Gastrocnemius medialis (tissue), 4 donors: ENCODE results near the gene SLC6A8. TPM values are rescaled to one million over a fixed set of nuclear protein-coding genes. Genes with fewer than 3 reads are reported as not detected.

Experiments
- ATAC-seq, 2 donors: fragments of 150-250 bp; one replicate each; pipeline ENCODE4 v1.9.1; 2016
- DNase-seq, 2 donors: peaks; one replicate each; pipeline ENCODE4 v3.0.0-alpha.2; 2019
- H3K27ac ChIP-seq, 4 donors: fragments of 200-600 bp; sonication (generic); 1 replicate in 1 of 4; 2 replicates in 3 of 4; pipeline ENCODE4 v1.5.1; 2016 to 2018; ENCODE audit warnings: mild to moderate bottlenecking in 2 of 4, moderate library complexity in 1 of 4
- H3K27me3 ChIP-seq, 3 donors: fragments of 200-600 bp; sonication (generic) in 2 of 3; 1 replicate in 1 of 3; 2 replicates in 2 of 3; pipeline versions ENCODE4 v1.5.1 to v1.6.0; 2016 to 2019; ENCODE audit warnings: mild to moderate bottlenecking in 1 of 3, moderate library complexity in 1 of 3
- H3K36me3 ChIP-seq, 2 donors: fragments of 200-600 bp; sonication (generic) in 1 of 2; one replicate each; pipeline ENCODE4 v1.5.1; 2017 to 2018
- H3K4me1 ChIP-seq, 2 donors: fragments of 200-600 bp; sonication (generic) in 1 of 2; one replicate each; pipeline ENCODE4 v1.5.1; 2016 to 2017; ENCODE audit warnings: mild to moderate bottlenecking in 2 of 2
- H3K4me3 ChIP-seq, 4 donors: fragments of 200-600 bp; sonication (generic) in 3 of 4; 1 replicate in 1 of 4; 2 replicates in 3 of 4; pipeline ENCODE4 v1.5.1; 2016 to 2019; ENCODE audit warnings: mild to moderate bottlenecking in 2 of 4
- H3K9me3 ChIP-seq, 3 donors: fragments of 200-600 bp; sonication (generic) in 2 of 3; 1 replicate in 1 of 3; 2 replicates in 2 of 3; pipeline ENCODE4 v1.5.1; 2016 to 2019
- POLR2A ChIP-seq, 2 donors: fragments of 450-650 bp; IDR thresholded peaks; one replicate each; pipeline ENCODE4 v1.6.1; 2017; ENCODE audit warnings: antibody characterized with exemption in 2 of 2, mild to moderate bottlenecking in 2 of 2, moderate library complexity in 2 of 2
- in situ Hi-C, 4 donors: fragments of 200-750 bp; cut with MboI; loops; one replicate each; pipeline versions ENCODE4 v1.15.0 to v1.8.0; 2017; ENCODE audit warnings: low sequenced_read_pairs in 4 of 4
- intact Hi-C: fragments of 100-400 bp; cut with DNase I; formaldehyde crosslinking; loops from one replicate; pipeline ENCODE4 v1.15.1; 2023; ENCODE audit warnings: low total_unique reads
- total RNA-seq, 4 donors: library from RNA; depleted of rRNA; stranded (reverse); fragments of >200 nt; gene quantifications; one replicate each; pipeline versions ENCODE4 v1.1.0 to v1.2.3, GENCODE V29; 2016
- TF ChIP-seq, protein P1 (sequence below), 5 experiments: fragments of 450-650 bp in 3 of 5; fragments of 200-600 bp in 2 of 5; sonication (generic) in 2 of 5; IDR thresholded peaks in 4 of 5; conservative IDR thresholded peaks in 1 of 5; 1 replicate in 4 of 5; 2 replicates in 1 of 5; pipeline ENCODE4 v1.5.1; 2016 to 2019; ENCODE audit warnings: antibody characterized with exemption in 5 of 5, mild to moderate bottlenecking in 3 of 5, moderate library complexity in 3 of 5

SLC6A8 gene
- total RNA-seq: 10 to 100 TPM; 40.1 to 78.1 (median 45.0) TPM

DNA sequence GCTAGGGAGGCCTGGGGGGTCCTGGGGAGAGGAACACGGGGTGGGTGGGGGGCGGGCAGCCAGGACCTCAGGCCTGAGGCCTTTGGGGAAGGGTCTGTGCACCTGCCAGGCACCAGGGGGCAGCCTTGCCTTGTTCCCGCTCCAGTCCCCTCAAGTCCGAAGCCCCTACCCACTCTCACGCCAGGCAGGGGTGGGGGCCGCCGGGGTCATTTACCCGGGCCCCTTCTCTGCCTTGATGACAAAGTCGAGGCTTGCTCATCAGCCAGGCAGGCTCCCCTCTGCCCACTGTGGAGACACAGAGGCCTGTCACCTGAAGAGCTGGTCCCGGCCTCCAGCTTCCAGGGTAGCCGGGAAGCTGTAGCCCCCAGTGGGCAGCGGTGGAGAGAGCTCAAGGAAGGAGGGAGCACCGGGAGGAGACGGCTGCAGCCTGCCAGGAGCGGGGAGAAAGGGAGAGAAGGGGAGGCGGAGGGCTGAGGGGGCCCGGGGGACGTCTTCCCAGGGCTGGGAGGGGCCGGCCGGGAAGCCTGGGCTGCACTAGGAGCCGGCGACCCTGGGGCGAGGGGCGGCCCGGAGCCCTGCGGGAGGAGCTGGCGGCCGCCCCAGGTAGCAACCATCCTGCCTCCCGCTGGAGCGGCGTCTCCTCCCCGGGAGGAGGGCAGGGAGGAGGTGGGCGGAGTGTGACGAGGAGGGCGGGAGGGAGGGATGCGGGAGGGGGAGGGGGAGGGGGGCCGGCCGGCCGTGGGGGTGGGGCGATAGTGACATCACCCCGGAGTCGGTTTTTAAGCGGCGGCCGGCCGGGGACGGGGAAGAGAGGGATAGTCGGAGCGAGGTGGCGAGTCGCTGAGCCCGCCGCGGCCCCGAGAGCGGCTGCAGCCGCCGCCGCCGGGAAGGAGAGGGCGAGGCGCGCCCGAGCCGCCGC, at the start of gene SLC6A8:
SLC6A8 (plus strand) TSS at position 806 of the 919 bp plus-strand sequence. CDS start 649 bp downstream, outside the sequence.
- ATAC-seq (peak; percentile 40 to 44), DNase-seq (peak; percentile 61 to 74)
- intact Hi-C loops (loop anchor here (1.0 to 10.0 kb wide), 3 partner anchors 21 to 107 kb away; partner anchors contain the start of genes ABCD1, BCAP31, IDH3G and SSR4), in situ Hi-C loops (no loop called here)
- Histone ChIP-seq H3K36me3 (no peaks in the 10 kb centered on the region), H3K4me3 (peak within 1 kb of the TSS; percentile 47 to 56 (median 49)), H3K9me3 (no peaks in the 10 kb centered on the region), H3K4me1 (peaks cover 0 to 27% of the 10 kb centered on the region in 2 donors), H3K27me3 (no peaks in the 10 kb centered on the region), H3K27ac (peak within 1 kb of the TSS; percentile 85 to 91 (median 88))
- TF ChIP-seq POLR2A (IDR thresholded peaks at IDR 0.05): peak; percentile 70 to 71
- TF ChIP-seq, protein P1, sequence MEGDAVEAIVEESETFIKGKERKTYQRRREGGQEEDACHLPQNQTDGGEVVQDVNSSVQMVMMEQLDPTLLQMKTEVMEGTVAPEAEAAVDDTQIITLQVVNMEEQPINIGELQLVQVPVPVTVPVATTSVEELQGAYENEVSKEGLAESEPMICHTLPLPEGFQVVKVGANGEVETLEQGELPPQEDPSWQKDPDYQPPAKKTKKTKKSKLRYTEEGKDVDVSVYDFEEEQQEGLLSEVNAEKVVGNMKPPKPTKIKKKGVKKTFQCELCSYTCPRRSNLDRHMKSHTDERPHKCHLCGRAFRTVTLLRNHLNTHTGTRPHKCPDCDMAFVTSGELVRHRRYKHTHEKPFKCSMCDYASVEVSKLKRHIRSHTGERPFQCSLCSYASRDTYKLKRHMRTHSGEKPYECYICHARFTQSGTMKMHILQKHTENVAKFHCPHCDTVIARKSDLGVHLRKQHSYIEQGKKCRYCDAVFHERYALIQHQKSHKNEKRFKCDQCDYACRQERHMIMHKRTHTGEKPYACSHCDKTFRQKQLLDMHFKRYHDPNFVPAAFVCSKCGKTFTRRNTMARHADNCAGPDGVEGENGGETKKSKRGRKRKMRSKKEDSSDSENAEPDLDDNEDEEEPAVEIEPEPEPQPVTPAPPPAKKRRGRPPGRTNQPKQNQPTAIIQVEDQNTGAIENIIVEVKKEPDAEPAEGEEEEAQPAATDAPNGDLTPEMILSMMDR (IDR thresholded peaks at IDR 0.05 in 4 of 5, conservative IDR thresholded peaks at IDR 0.05 in 1 of 5): peak in 4 of 5 experiments; percentile 38 to 60 (median 49)

- Histone ChIP-seq H3K27me3 (peaks cover 6 to 19% (median 15%) of the 10 kb centered on the region in 3 donors), H3K36me3 (no peaks in the 10 kb centered on the region), H3K9me3 (no peaks in the 10 kb centered on the region), H3K4me1 (peaks cover 0 to 8% of the 10 kb centered on the region in 2 donors), H3K4me3 (no peak overlapping the region), H3K27ac (no peak overlapping the region)
- no peak for ATAC-seq
- intact Hi-C loops: no loop called here
- in situ Hi-C loops: no loop called here
- no peak for TF ChIP-seq POLR2A (IDR thresholded peaks at IDR 0.05)
- TF ChIP-seq, protein P1 (IDR thresholded peaks at IDR 0.05 in 4 of 5, conservative IDR thresholded peaks at IDR 0.05 in 1 of 5): no peak
- DNase-seq: no peak
These were observed 49.7 kb upstream of the SLC6A8 start for GRCh38 chrX:153638041-153638371.

- Histone ChIP-seq H3K4me1 (peaks cover 0 to 8% of the 10 kb centered on the region in 2 donors), H3K4me3 (no peak overlapping the region), H3K27me3 (peaks cover 12 to 25% (median 21%) of the 10 kb centered on the region in 3 donors), H3K36me3 (no peaks in the 10 kb centered on the region), H3K9me3 (no peaks in the 10 kb centered on the region), H3K27ac (no peak overlapping the region)
- DNase-seq (no peak), ATAC-seq (no peak)
- intact Hi-C loops: no loop called here
- in situ Hi-C loops: no loop called here
- no peak for TF ChIP-seq POLR2A (IDR thresholded peaks at IDR 0.05)
- TF ChIP-seq, protein P1 (IDR thresholded peaks at IDR 0.05 in 4 of 5, conservative IDR thresholded peaks at IDR 0.05 in 1 of 5): no peak
These were observed 49.1 kb upstream of the SLC6A8 start for GRCh38 chrX:153638436-153639176.

DNA sequence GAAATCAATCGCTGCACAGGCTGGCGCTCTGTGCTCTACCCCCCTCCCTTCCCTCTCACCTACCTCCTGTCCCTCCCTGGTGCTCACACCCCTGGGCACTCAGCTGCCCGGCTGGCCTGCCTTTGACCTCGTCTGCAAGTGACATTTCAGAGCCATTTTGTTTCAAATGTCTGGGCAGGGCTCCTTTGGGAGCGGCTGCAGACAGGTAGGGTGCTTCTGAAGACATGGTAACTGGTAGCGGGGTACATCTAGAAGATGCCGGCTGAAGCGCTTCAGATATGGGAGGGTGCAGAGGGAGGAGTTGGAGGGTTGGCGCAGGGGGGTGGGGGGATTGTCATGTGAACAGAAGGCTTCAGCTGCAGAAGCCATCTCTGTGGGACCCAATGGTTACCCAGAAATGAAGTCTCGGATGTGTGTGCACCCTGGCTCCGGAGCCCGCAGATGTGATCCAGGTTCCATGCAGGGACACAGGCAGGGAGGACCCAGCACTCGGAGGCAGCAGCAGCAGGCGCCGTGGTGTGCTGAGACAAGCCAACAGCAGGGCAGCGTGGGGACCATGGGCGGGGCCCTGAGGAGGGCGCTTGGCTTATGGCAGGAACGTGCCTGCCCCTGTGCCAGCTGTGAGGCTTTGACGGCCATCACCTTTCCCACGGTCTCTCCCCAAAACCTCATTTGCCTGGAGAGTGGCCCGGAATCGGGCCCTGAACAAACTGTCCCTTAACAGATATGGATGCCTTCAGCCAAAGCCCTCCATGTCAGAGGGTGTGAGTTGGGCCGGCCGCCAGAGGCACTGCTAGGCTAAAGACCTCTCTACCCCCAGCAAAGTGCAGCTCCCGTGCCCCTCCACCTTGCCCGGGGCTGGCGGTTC, 48.3 kb upstream of the SLC6A8 start:
- ATAC-seq (no peak), DNase-seq (no peak)
- intact Hi-C loops: no loop called here
- Histone ChIP-seq H3K4me3 (no peak overlapping the region), H3K27ac (no peak overlapping the region), H3K27me3 (peaks cover 12 to 28% (median 23%) of the 10 kb centered on the region in 3 donors), H3K9me3 (no peaks in the 10 kb centered on the region), H3K4me1 (peaks cover 0 to 8% of the 10 kb centered on the region in 2 donors), H3K36me3 (no peaks in the 10 kb centered on the region)
- no peak for TF ChIP-seq POLR2A (IDR thresholded peaks at IDR 0.05)
- TF ChIP-seq, protein P1 (IDR thresholded peaks at IDR 0.05 in 4 of 5, conservative IDR thresholded peaks at IDR 0.05 in 1 of 5): no peak
- in situ Hi-C loops: no loop called here
